SK-N-SH treated with all-trans-retinoic acid at 6 μM for 48 hours (cell line): ENCODE data around the gene CYFIP1.

ENCODE experiments used
- ATAC-seq: fragments of 200-7000 bp; cut with Tn5 transposase; 3 replicates; pipeline ENCODE4 v1.9.1; 2020; ENCODE audit warnings: mild to moderate bottlenecking, moderate library complexity
- ARNTL ChIP-seq: fragments of 450-650 bp; formaldehyde crosslinking; IDR thresholded peaks from 2 replicates; pipeline ENCODE4 v1.5.0; 2020; ENCODE audit warnings: low read depth, mild to moderate bottlenecking, moderate library complexity, borderline replicate concordance
- BACH2 ChIP-seq: fragments of 250-450 bp; sonication (Bioruptor Pico); IDR thresholded peaks from 2 replicates; pipeline ENCODE4 v1.9.0; 2021; ENCODE audit warnings: mild to moderate bottlenecking, borderline replicate concordance
- CSDC2 ChIP-seq: fragments of 250-450 bp; sonication (Bioruptor Pico); IDR thresholded peaks from 2 replicates; pipeline ENCODE4 v1.5.0; 2020; ENCODE audit warnings: mild to moderate bottlenecking, moderate library complexity
- ESRRG ChIP-seq: fragments of 250-450 bp; sonication (Bioruptor Pico); IDR thresholded peaks from 2 replicates; pipeline ENCODE4 v1.6.1; 2021; ENCODE audit warnings: mild to moderate bottlenecking
- GLIS3 ChIP-seq: fragments of 250-450 bp; sonication (Bioruptor Pico); IDR thresholded peaks from 2 replicates; pipeline ENCODE4 v1.5.0; 2020; ENCODE audit warnings: mild to moderate bottlenecking, moderate library complexity
- ISL1 ChIP-seq: fragments of 250-450 bp; sonication (Bioruptor Pico); IDR thresholded peaks from 2 replicates; pipeline ENCODE4 v2.1.2; 2022; ENCODE audit warnings: mild to moderate bottlenecking, moderate library complexity
- OSR1 ChIP-seq: fragments of 250-450 bp; sonication (Bioruptor Pico); IDR thresholded peaks from 2 replicates; pipeline ENCODE4 v1.8.0; 2022; ENCODE audit warnings: moderate library complexity, mild to moderate bottlenecking, inconsistent platforms
- PPARA ChIP-seq: fragments of 250-450 bp; sonication (Bioruptor Pico); IDR thresholded peaks from 2 replicates; pipeline ENCODE4 v1.5.0; 2020; ENCODE audit warnings: mild to moderate bottlenecking, borderline replicate concordance
- RARB ChIP-seq: fragments of 250-450 bp; sonication (Bioruptor Pico); IDR thresholded peaks from 2 replicates; pipeline ENCODE4 v1.8.0; 2021; ENCODE audit warnings: mild to moderate bottlenecking, moderate library complexity
- SNAI2 ChIP-seq: fragments of 250-450 bp; sonication (Bioruptor Pico); IDR thresholded peaks from 2 replicates; pipeline ENCODE4 v1.5.0; 2020; ENCODE audit warnings: mild to moderate bottlenecking, moderate library complexity
- TCF4 ChIP-seq: fragments of 250-450 bp; sonication (Bioruptor Pico); IDR thresholded peaks from 2 replicates; pipeline ENCODE4 v1.8.0; 2021; ENCODE audit warnings: mild to moderate bottlenecking, moderate library complexity, borderline replicate concordance
- TOX ChIP-seq: fragments of 250-450 bp; sonication (Bioruptor Pico); IDR thresholded peaks from 2 replicates; pipeline ENCODE4 v1.8.0; 2021; ENCODE audit warnings: mild to moderate bottlenecking, moderate library complexity, borderline replicate concordance
- ZC3H10 ChIP-seq: fragments of 250-450 bp; sonication (Bioruptor Pico); IDR thresholded peaks from 2 replicates; pipeline ENCODE4 v1.5.1; 2021; ENCODE audit warnings: mild to moderate bottlenecking, moderate library complexity
- ZFP3 ChIP-seq: fragments of 250-450 bp; sonication (Bioruptor Pico); IDR thresholded peaks from 2 replicates; pipeline ENCODE4 v1.5.0; 2020; ENCODE audit warnings: mild to moderate bottlenecking, moderate library complexity
- ZFP30 ChIP-seq: fragments of 450-650 bp; formaldehyde crosslinking; IDR thresholded peaks from 2 replicates; pipeline ENCODE4 v1.5.0; 2022; ENCODE audit warnings: mild to moderate bottlenecking, moderate library complexity
- ZNF565 ChIP-seq: fragments of 450-650 bp; formaldehyde crosslinking; conservative IDR thresholded peaks from 2 replicates; pipeline ENCODE4 v1.5.0; 2020; ENCODE audit warnings: low read depth, mild to moderate bottlenecking, moderate library complexity
- ZNF70 ChIP-seq: fragments of 450-650 bp; formaldehyde crosslinking; IDR thresholded peaks from 2 replicates; pipeline ENCODE4 v1.5.0; 2020; ENCODE audit warnings: mild to moderate bottlenecking, moderate library complexity
- ZNF8 ChIP-seq: fragments of 450-650 bp; formaldehyde crosslinking; IDR thresholded peaks from 2 replicates; pipeline ENCODE4 v1.5.0; 2020; ENCODE audit warnings: mild to moderate bottlenecking, moderate library complexity
- TF ChIP-seq, protein P1 (sequence below): fragments of 250-450 bp; sonication (Bioruptor Pico); IDR thresholded peaks from 2 replicates; pipeline ENCODE4 v1.5.0; 2020; ENCODE audit warnings: mild to moderate bottlenecking, moderate library complexity
- TF ChIP-seq, protein P2 (sequence below): fragments of 250-450 bp; sonication (Bioruptor Pico); IDR thresholded peaks from 2 replicates; pipeline ENCODE4 v1.8.0; 2020; ENCODE audit warnings: mild to moderate bottlenecking, moderate library complexity, borderline replicate concordance
- TF ChIP-seq, protein P3 (sequence below): fragments of 250-450 bp; sonication (Bioruptor Pico); IDR thresholded peaks from 2 replicates; pipeline ENCODE4 v1.8.0; 2021; ENCODE audit warnings: low read depth, mild to moderate bottlenecking, moderate library complexity, borderline replicate concordance
- TF ChIP-seq, protein P4 (sequence below): fragments of 250-450 bp; sonication (Bioruptor Pico); IDR thresholded peaks from 2 replicates; pipeline ENCODE4 v1.5.1; 2020; ENCODE audit warnings: low read depth, mild to moderate bottlenecking, moderate library complexity

CYFIP1 gene

DNA sequence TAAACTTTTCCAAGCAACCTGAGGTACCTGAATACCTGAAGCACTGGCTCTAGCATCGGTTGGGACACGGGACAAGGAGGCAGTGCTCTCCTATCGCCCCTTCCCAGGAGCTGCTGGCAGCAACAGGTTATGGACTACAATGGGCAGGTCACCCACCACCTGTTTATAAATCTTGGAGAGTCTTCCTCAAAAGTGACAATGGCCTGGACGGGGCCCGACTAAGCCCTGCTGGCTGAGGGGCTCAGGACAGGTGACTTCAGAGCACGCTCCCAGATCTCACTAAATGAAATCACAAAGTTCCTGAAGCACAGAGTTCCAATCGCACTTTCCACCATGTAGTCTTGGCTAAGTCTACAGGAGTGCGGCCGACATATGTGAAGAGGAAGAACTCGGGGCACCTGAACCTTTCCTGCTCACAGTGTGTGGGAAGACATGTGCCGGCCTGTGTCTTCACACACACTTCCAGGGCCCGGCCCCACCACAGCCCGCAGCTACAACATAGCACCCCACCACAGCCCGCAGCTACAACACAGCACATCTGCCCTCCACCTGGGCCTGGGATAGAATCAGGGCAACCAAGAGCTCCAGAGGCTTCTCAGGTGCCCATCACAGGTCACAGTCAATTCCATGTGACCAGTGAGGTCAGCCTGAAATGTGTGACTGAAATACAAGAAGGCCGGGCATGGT lies 12.9 kb downstream of the CYFIP1 start:
- no peak for ATAC-seq
- TF ChIP-seq ZFP3 (CRISPR knock-in tag) (no peak), ISL1 (CRISPR knock-in tag) (no peak), ZNF565 (no peak), GLIS3 (CRISPR knock-in tag) (no peak), ESRRG (CRISPR knock-in tag) (no peak), SNAI2 (CRISPR knock-in tag) (no peak), TCF4 (CRISPR knock-in tag) (no peak)

DNA sequence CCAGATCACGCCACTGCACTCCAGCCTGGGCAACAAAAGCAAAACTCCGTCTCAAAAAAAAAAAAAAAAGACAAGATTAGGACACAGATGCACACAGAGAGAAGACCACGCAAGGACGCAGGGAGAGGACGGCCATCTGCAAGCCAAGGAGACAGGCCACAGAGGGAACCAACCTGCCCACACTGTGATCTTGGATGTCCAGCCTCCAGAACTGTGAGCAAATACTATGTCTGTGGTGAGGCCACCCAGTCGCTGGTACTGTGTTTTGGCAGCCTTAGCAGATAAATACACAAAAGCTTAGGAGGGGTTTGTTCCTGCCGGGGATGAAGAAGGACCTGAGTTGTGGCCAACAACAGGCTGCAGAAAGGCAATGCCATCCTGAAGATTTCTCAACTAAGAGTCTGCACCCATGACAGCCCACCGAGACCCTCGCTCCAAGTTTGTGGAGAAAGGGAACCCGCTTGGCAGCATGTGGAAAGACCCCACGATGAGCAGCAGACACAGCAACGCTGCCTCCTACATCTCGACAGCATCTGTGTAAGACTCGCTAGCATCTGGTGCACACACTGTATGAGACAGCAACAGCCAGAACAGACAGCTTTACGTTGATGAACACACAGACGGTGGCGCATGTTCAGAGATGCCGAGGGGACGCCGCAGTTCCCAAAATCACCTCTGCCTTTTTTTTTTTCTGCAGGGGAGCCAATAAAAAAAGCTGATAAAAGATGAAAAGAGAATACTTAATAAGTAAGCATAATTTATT lies 13.7 kb downstream of the CYFIP1 start:
- TF ChIP-seq ZNF70 (CRISPR knock-in tag) (no peak), ESRRG (CRISPR knock-in tag) (no peak), ZC3H10 (CRISPR knock-in tag) (no peak), GLIS3 (CRISPR knock-in tag) (no peak), CSDC2 (CRISPR knock-in tag) (no peak), TCF4 (CRISPR knock-in tag) (no peak), SNAI2 (CRISPR knock-in tag) (no peak), RARB (CRISPR knock-in tag) (no peak)
- ATAC-seq = no peak

DNA sequence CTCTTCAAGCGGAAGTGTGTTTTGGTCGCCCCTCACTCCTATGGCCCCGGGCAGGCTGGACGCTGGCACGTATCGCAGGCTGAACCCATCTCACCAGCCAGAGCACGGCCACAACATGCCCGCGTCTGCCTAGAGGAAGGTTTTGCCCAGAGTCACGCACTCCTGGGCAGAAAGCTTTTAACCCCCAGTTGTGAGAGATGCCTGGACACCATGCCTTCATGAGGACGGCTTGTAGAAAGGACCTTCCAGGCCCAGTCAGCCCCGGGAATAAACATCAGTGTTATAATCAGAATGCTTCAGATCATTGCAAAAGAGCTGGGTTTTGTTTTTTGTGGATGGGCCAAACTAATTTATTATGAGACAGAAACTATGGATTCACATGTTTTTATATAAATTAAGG lies 16.5 kb downstream of the CYFIP1 start:
- no peak for ATAC-seq
- TF ChIP-seq ISL1 (CRISPR knock-in tag) (no peak), RARB (CRISPR knock-in tag) (no peak), GLIS3 (CRISPR knock-in tag) (no peak), OSR1 (no peak), PPARA (CRISPR knock-in tag) (no peak), ZFP3 (CRISPR knock-in tag) (no peak), ESRRG (CRISPR knock-in tag) (no peak), ARNTL (no peak), ZNF70 (CRISPR knock-in tag) (no peak), BACH2 (CRISPR knock-in tag) (no peak), ZNF8 (CRISPR knock-in tag) (no peak), TCF4 (CRISPR knock-in tag) (no peak), ZNF565 (no peak), TOX (CRISPR knock-in tag) (no peak), CSDC2 (CRISPR knock-in tag) (no peak)
- TF ChIP-seq, protein P1, sequence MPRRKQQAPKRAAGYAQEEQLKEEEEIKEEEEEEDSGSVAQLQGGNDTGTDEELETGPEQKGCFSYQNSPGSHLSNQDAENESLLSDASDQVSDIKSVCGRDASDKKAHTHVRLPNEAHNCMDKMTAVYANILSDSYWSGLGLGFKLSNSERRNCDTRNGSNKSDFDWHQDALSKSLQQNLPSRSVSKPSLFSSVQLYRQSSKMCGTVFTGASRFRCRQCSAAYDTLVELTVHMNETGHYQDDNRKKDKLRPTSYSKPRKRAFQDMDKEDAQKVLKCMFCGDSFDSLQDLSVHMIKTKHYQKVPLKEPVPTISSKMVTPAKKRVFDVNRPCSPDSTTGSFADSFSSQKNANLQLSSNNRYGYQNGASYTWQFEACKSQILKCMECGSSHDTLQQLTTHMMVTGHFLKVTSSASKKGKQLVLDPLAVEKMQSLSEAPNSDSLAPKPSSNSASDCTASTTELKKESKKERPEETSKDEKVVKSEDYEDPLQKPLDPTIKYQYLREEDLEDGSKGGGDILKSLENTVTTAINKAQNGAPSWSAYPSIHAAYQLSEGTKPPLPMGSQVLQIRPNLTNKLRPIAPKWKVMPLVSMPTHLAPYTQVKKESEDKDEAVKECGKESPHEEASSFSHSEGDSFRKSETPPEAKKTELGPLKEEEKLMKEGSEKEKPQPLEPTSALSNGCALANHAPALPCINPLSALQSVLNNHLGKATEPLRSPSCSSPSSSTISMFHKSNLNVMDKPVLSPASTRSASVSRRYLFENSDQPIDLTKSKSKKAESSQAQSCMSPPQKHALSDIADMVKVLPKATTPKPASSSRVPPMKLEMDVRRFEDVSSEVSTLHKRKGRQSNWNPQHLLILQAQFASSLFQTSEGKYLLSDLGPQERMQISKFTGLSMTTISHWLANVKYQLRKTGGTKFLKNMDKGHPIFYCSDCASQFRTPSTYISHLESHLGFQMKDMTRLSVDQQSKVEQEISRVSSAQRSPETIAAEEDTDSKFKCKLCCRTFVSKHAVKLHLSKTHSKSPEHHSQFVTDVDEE (CRISPR knock-in tag) = no peak
- TF ChIP-seq, protein P2, sequence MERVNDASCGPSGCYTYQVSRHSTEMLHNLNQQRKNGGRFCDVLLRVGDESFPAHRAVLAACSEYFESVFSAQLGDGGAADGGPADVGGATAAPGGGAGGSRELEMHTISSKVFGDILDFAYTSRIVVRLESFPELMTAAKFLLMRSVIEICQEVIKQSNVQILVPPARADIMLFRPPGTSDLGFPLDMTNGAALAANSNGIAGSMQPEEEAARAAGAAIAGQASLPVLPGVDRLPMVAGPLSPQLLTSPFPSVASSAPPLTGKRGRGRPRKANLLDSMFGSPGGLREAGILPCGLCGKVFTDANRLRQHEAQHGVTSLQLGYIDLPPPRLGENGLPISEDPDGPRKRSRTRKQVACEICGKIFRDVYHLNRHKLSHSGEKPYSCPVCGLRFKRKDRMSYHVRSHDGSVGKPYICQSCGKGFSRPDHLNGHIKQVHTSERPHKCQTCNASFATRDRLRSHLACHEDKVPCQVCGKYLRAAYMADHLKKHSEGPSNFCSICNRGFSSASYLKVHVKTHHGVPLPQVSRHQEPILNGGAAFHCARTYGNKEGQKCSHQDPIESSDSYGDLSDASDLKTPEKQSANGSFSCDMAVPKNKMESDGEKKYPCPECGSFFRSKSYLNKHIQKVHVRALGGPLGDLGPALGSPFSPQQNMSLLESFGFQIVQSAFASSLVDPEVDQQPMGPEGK (CRISPR knock-in tag) = no peak
- TF ChIP-seq, all 23 proteins: peak for 0

DNA sequence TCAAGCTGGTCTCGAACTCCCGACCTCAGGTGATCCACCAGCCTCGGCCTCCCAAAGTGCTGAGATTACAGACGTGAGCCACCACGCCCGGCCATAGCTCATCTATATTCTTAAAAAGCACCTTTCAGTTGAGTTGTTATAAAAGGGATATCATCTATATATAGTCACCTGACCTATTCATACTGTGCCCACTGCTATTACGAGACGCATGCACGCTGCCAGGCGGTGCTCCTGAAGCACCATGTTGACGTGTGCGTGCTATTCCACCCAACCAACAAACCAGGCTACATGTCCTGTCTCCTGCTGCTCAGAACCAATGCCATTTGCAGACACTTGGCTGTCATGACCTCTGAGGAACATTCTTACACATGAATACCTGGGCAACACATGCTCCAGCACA lies 17.6 kb downstream of the CYFIP1 start:
- no peak for TF ChIP-seq BACH2 (CRISPR knock-in tag)
- TF ChIP-seq ZNF565 = no peak
- no peak for TF ChIP-seq ZNF8 (CRISPR knock-in tag)
- no peak for TF ChIP-seq ARNTL
- no peak for TF ChIP-seq PPARA (CRISPR knock-in tag)
- TF ChIP-seq, protein P3, sequence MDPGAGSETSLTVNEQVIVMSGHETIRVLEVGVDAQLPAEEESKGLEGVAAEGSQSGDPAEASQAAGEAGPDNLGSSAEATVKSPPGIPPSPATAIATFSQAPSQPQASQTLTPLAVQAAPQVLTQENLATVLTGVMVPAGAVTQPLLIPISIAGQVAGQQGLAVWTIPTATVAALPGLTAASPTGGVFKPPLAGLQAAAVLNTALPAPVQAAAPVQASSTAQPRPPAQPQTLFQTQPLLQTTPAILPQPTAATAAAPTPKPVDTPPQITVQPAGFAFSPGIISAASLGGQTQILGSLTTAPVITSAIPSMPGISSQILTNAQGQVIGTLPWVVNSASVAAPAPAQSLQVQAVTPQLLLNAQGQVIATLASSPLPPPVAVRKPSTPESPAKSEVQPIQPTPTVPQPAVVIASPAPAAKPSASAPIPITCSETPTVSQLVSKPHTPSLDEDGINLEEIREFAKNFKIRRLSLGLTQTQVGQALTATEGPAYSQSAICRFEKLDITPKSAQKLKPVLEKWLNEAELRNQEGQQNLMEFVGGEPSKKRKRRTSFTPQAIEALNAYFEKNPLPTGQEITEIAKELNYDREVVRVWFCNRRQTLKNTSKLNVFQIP (CRISPR knock-in tag) = no peak
- TF ChIP-seq TOX (CRISPR knock-in tag) = no peak
- TF ChIP-seq, protein P1 (CRISPR knock-in tag) = no peak
- no peak for TF ChIP-seq TCF4 (CRISPR knock-in tag)
- TF ChIP-seq RARB (CRISPR knock-in tag) = no peak
- no peak for TF ChIP-seq ZFP30
- no peak for TF ChIP-seq ZFP3 (CRISPR knock-in tag)
- TF ChIP-seq ZC3H10 (CRISPR knock-in tag) = no peak
- TF ChIP-seq, protein P4, sequence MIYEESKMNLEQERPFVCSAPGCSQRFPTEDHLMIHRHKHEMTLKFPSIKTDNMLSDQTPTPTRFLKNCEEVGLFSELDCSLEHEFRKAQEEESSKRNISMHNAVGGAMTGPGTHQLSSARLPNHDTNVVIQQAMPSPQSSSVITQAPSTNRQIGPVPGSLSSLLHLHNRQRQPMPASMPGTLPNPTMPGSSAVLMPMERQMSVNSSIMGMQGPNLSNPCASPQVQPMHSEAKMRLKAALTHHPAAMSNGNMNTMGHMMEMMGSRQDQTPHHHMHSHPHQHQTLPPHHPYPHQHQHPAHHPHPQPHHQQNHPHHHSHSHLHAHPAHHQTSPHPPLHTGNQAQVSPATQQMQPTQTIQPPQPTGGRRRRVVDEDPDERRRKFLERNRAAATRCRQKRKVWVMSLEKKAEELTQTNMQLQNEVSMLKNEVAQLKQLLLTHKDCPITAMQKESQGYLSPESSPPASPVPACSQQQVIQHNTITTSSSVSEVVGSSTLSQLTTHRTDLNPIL (CRISPR knock-in tag) = no peak
- TF ChIP-seq, all 23 proteins: peak for 0
- no peak for ATAC-seq
